ENCODE results near the gene IL17B.

The IL17B gene

GRCh38 chr5:149357370-149358293 is 21.5 kb downstream of the IL17B start, which contains the start of gene PCYOX1L:
TSS of gene PCYOX1L (plus strand) at chr5:149358046. CDS start at chr5:149358069, 23 bp downstream.
- DNase-seq (ENCODE audit: low read depth in 2 of 2): peak; percentile 75 to 80

DNA sequence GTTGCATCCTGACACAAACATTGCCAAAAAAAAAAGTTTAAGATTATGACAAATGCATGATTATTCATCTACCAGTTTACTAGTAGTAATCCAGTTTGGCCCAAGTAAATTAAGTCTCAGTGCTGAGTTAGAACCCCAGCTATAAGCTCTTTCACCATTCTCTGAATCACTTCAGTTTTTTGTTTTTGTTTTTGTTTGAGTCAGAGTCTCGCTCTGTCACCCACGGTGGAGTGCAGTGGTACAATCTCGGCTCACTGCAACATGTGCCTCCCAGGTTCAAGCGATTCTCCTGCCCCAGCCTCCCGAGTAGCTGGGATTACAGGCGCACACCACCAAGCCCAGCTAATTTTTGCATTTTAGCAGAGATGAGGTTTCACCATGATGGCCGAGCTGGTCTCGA is 22.7 kb downstream of the IL17B start:
- DNase-seq (ENCODE audit: low read depth in 2 of 2): no peak

- DNase-seq (ENCODE audit: low read depth in 2 of 2): no peak
Observed at GRCh38 chr5:149355688-149356087, 23.4 kb downstream of the IL17B start.

- no peak for DNase-seq (ENCODE audit: low read depth in 2 of 2)
Observed at GRCh38 chr5:149353911-149354310, 25.2 kb downstream of the IL17B start.

GRCh38 chr5:149352169-149352568 is 26.9 kb downstream of the IL17B start:
- DNase-seq (ENCODE audit: low read depth in 2 of 2): no peak

- DNase-seq (ENCODE audit: low read depth in 2 of 2): no peak
Observed at GRCh38 chr5:149349382-149349781, 29.7 kb downstream of the IL17B start.

DNA sequence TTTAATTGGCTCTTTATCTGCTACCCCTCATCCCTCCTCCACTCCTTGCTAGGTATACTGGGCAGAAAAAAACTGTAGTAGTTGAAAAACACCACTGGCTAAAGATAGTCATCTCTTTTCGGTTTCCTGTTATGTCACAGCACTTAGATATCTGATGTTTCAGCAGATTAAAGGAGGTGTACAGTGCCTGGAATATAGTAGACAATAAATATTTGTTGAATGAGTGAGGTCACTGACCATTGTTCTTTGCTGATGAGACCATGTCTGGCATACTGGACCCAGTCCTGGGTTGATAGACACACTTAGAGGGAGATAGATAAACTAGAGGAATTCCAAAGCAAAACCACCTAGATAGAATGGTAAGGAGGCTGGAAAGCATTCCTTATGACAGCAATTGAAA is 30.6 kb downstream of the IL17B start:
- DNase-seq (ENCODE audit: low read depth in 2 of 2): no peak

GRCh38 chr5:149345892-149346222 is 33.2 kb downstream of the IL17B start:
- peak in 1 of 2 experiments; percentile 9 for DNase-seq (ENCODE audit: low read depth in 2 of 2)

- DNase-seq (ENCODE audit: low read depth in 2 of 2): peak; percentile 92 to 93
Observed at GRCh38 chr5:149345147-149345891, 33.8 kb downstream of the IL17B start, which contains the start of gene GRPEL2. TSS of gene GRPEL2 (plus strand) at chr5:149345499. CDS start at chr5:149345540, 41 bp downstream.

- DNase-seq (ENCODE audit: low read depth in 2 of 2): no peak
Observed at GRCh38 chr5:149344151-149344550, 34.9 kb downstream of the IL17B start.

- DNase-seq (ENCODE audit: low read depth in 2 of 2): no peak
Observed at GRCh38 chr5:149341876-149342275, 37.2 kb downstream of the IL17B start.

GRCh38 chr5:149340920-149341319 is 38.2 kb downstream of the IL17B start:
- no peak for DNase-seq (ENCODE audit: low read depth in 2 of 2)

- no peak for DNase-seq (ENCODE audit: low read depth in 2 of 2)
Observed at GRCh38 chr5:149338364-149338763, 40.7 kb downstream of the IL17B start.

DNA sequence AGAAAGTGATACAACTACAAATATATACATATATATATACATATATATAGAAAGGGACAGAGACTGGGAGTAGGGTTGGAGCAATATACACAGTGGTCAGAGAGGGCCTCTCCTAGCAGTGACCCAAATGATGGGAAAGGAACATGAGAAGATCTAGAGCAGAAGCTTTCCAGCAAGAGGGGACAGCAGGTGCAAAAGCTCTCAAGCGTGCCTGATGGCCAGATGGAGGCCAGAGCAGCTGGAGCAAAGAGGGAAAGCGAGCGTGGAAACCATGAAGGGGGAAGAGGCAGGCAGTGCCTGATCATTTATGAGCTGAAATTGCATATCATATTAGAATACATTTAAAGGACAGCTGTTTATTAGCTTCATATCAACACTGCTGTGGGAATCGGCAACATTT is 41.4 kb downstream of the IL17B start:
- no peak for DNase-seq (ENCODE audit: low read depth in 2 of 2)

DNA sequence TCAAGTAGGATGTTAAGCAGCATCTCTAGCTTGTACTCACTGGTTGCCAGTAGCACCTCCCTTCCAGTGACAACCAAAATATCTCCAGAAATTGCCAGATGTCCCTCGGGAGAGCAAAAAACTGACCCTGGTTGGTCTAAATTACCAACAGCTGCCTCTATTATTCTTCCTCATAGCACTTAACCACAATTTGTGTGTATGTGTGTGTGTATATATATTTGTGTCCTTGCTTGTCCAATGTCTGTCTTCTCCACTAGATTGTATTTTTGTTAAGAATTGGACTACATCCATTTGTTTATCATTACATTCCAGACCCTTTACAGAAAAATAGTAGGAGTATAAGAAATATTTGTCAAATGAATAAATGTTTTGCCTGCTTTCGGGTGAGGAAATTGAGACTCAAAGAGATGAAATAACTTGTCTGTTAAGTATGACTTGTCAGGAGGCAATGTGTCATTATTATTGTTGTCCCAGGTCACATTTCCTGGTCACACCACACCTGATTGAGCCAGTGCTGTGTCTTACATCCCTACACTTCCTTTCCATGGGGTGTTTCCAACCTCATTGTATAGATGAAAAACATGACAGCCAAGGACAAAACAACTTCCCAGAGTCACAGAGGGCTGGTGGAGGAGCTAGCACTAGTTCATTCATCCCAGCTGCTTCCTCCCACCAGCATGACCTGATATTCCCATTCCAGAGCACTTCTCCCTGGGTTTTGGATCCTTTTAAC is 45.2 kb downstream of the IL17B start:
- no peak for DNase-seq (ENCODE audit: low read depth in 2 of 2)

DNA sequence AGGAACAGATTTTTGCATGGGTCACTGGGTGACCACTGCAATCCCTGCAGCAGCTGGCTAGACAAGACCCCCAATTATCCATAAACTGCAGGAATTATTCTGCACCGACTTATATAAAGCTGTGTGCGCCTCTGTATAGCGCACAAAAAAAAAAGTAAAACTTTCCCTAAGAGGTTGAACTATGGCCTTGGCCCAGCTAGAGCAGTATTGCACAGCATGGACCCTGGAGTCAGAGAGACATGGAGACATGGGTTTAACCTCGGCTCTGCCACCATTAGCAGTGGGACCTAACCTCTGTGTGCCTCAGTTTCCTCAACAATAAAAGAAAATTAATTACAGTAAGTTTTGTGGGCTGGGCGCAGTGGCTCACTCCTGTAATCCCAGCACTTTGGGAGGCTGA is 50.9 kb downstream of the IL17B start:
- no peak for DNase-seq (ENCODE audit: low read depth in 2 of 2)

DNA sequence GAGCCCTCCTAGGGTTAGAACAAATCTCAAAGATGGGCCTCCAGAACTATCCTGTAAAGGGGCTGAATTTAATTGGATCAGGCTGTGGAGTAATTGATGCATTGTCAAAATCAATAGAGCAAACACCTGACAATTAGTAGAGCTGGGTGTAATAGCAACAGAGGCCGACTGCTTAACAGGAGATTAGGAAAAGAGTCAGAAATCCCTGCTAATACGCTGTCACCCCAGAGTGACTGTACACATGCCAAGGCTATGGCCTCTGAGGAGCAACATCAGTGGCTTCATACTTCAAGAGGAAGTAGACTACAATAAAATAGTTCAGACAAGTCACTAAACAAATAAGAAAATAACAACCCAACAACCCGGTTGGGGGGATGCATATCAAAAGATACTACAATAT is 52.5 kb downstream of the IL17B start:
- no peak for DNase-seq (ENCODE audit: low read depth in 2 of 2)

GRCh38 chr5:149325894-149326293 is 53.2 kb downstream of the IL17B start:
- DNase-seq (ENCODE audit: low read depth in 2 of 2): no peak

- no peak for DNase-seq (ENCODE audit: low read depth in 2 of 2)
Observed at GRCh38 chr5:149325166-149325735, 53.8 kb downstream of the IL17B start.

GRCh38 chr5:149324641-149325040 is 54.5 kb downstream of the IL17B start:
- DNase-seq (ENCODE audit: low read depth in 2 of 2): no peak

Data from fibroblast of skin of left biceps (primary cell).